DMS53 (cell line): ENCODE data around the gene TRAK1.
A peak's percentile ranks its signal among the peaks of the same experiment; 100 is the strongest.
"Not testable (repeated sequence)": the region's sequence is repeated elsewhere in the genome, so short reads cannot be mapped to it uniquely, and the experiment has no call there.

Experiments
- DNase-seq: peaks from one replicate; lab custom pipeline; 2025; lab: John Stamatoyannopoulos, UW

TRAK1 gene

GRCh38 chr3:42090973-42091731 is at the start of gene TRAK1:
Gene TRAK1 (plus strand): TSS chr3:42091357. CDS start chr3:42091470, 113 bp downstream.
- DNase-seq: no peak

DNA sequence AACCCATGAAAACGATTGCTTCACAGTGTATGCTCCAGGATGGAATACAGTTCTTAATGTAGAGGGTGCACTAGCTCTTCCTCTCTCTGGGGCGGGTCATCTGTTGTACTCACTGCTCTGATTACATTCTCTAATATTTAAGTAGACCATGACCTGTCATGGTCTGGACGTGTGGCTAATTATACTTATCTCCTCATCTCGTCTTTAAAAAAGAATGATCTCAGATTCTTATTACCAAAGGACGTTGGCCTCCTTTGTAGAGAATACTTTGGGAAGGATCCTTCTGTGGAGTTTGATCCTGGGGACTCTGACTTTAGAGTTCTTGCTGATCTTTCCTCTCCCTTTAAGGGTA is 48.4 kb upstream of the TRAK1 start:
- peak; percentile 12 for DNase-seq

- DNase-seq: peak; percentile 65
These were observed 47.9 kb upstream of the TRAK1 start for GRCh38 chr3:42043099-42043813.

GRCh38 chr3:42045708-42046243 is 45.4 kb upstream of the TRAK1 start:
- no peak for DNase-seq

- not testable (repeated sequence) for DNase-seq
These were observed 42.6 kb upstream of the TRAK1 start for GRCh38 chr3:42048526-42048925.

DNA sequence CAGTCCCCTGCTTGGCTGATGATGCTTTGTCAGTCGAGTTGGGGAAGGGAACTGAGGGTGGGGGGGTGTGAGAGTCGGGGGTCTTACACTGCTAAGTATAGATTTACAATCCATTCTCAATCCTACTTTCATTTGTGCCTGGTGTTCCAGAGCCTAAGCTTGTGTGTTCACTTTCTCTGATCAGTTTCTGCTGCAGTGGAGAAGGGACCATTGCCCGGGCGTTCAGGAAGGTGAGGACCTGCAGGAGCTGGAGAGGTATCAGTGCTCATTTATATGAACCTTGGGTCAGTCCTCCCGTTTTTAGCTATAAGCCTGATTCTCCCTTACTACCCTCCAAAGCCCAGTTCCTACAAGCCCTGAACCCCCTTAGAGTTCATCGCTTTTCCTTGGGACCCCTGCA is 41.0 kb upstream of the TRAK1 start:
- DNase-seq: no peak

DNA sequence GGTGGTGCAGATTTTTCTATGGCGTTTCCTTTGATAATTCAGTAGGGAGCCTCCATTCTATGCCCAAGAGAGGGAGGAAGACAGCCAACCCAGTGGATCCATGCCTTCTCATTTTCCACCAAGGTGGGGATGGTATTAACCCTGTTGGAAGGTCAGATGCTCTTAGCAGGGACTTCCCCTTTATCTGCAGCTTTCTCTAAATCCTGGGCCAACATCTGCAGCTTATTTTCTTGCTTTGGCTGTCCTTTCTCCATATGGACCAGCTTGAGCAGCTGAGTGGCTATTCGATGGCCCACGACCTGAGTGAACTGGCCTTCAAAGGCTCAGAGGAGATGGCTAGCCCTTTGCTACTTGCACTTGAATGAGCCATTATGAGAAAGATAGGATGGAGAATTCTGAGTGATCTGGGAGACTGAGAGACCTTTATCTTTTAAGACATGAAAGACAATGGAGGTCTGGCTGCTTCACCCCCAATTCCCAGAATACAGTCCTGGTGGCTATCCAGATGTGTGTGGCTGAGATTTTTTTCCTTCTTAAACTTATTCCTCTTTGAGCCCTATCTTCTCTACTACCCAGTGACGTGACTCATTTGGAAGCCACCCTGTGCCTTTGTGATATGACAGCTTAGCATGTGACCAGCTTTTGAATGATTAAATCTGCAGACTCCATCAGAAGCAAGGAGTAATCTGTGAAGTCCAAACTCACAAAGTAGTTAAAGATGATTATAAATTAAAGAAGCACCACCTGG is 39.6 kb upstream of the TRAK1 start:
- DNase-seq: no peak

DNA sequence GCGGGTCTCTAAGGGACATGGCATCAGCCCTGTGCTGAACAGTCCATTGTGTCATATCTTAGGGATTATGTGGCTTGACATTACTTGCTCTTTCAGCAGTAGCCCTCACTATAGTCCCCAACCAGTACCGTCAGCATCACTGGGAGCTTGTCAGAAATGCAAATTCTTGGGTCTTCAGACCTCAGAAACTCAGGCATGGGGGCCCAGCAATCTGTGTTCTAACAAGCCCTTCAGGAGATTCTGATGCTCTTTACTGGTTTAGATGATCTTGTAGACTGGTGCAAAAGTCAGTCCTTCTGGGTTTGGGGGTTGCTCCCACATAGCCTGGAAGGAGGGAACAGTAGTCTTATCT is 39.0 kb upstream of the TRAK1 start:
- DNase-seq: no peak

GRCh38 chr3:42052484-42053351 is 38.4 kb upstream of the TRAK1 start:
- no peak for DNase-seq

DNA sequence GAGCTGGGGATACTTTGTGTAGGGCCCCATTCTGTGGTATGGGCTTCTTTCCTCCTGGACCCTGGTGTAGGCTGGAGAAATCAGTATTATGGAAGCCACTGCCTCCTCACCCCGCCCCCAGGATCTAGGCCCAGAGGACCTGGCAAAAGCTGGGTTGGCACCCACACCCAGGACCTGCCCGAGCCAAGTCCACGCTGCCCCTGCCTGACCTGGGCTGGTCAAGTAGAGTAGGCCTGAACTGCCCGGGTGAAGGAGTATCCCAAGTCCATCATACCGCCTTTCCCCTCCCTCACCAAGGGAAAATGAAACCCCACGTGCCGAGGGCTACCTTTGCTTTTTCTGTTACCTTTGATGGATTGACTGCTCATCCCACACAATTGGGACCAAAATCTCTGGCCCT is 37.7 kb upstream of the TRAK1 start:
- no peak for DNase-seq

GRCh38 chr3:42055291-42055690 is 35.9 kb upstream of the TRAK1 start:
- no peak for DNase-seq

DNA sequence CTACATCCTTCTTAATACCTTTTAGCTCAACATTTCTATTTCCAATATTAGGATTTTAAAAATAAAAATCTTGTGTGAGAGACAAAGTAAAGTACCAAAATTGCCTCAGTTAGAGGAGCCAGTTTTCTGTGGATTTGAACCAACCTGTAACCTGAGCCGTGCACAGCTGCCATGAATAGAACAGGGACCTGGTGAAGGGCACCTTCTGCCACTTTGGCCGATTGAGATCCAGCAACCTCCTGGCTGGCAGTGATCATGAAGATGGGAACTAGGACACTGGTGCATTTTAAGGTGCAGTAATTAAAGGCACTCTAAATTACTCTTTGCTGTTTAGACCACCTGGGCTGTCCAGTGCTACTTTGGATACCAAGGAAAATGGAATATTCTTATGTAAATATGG is 34.3 kb upstream of the TRAK1 start:
- DNase-seq: no peak

GRCh38 chr3:42057561-42058211 is 33.5 kb upstream of the TRAK1 start:
- DNase-seq: no peak

DNA sequence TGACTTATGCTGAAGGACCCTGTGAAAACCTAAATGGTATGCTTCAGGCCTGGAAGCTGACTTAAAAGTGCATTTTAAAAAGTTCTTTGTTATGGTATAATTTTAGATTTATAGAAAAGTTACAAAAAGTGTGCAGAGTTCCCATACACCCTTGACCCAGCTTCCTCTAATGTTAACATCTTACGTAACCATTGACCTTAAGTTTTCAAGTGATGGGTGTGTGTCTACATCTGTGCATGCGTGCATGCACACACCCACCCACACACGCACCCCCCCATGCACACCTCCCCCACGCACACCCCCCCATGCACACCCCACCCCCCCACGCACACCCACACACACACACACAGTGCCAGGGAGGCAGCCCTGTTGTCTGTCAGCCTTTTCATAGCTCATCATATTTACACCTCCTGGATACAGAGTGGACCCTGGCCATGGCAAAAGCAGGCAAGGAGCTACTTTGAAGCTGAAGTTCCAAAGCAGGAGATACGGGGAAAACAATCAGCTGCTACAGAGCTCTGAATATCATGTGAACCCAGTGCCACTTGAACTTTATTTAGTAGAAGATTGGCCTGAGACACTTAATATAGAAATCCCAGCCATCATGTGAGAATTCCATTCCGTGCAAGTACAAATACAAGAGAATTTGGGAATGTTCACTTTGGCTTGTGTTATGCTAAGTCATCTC is 30.0 kb upstream of the TRAK1 start:
- DNase-seq: no peak

DNA sequence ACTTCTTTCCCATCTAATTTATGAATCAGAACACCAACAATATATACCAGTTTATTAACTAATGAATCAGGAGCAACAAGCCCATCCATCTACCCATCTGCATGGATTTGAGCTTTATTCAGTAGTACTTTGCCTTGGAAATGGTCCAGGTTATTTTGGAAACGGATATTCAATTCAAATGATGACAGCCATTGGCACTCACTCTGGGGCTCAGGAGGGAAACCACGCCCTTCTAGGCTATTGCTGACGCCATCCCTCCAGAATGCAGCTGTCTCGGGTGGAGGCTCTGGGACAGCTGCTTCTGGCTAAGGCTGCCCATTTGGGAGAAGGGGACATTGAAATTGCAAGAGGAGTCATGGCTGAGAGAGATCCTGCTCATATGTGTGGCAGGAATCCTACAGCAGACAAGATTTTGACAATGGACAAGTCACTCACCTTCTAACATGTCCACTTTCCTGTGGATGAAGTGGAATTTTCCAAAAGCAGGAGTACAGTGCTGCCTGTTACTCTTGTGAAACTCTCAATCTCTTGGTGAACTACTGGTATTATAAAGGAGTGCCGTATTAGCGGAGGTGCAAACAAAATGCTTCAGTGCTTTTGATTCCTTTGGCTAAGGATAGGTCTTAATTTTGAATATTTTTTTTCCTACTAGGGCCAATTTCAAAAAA is 29.3 kb upstream of the TRAK1 start:
- DNase-seq: no peak

GRCh38 chr3:42062464-42062863 is 28.7 kb upstream of the TRAK1 start:
- DNase-seq: no peak

DNA sequence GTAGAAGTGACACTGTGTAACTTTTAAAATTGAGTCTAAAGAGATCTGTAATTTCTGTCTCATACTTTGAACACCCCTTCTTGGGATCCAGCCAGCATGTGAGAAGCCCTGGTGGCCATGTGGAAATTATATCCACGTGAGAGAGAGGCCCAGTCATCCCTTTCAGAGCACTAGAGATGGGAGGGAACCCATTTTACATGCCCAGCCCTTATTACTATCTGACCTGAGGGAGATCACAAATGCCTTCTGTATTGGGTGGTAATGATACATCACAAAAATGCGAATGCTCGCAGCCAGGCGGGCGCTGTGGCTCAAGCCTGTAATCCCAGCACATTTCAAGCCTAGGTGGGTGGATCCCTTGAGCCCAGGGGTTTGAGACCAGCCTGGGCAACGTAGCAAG is 27.3 kb upstream of the TRAK1 start:
- DNase-seq: no peak

DNA sequence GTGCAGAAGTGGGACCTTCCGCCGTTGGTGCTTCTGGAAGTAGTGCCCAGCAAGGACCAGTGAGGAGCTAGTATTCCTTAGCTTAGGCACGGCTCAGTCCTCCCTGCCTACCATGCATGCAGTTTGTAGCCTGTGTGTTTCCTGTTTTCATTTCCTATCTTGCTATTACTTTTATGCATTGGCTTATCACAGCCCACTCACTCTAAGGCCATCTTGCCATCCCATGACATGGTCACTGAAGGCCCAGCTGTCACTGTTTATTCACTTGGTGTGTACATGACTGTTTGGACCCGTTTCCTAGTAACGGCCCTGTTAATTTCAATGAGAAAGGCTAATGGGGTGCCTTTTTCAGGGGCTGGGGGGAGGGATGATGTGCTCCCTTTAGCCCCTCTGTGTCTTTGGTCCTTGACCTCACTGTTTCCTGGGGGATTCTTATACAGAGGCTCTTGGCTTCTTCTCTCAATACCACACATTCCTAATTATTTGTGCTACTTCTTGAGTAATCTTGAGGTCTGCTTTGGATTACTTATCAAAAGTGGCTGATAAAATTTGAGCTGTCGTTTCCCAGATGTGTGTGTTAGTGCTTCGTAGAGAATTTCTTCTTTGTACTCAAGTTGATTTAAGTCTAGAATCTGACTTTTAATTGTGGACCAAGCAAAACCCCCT is 24.5 kb upstream of the TRAK1 start:
- peak; percentile 67 for DNase-seq

GRCh38 chr3:42067326-42067725 is 23.8 kb upstream of the TRAK1 start:
- DNase-seq: no peak
